HepG2 (cell line): ENCODE data around the gene EIF4G2. TPM values are rescaled to one million over a fixed set of nuclear protein-coding genes. Genes with fewer than 3 reads are reported as not detected.
A peak's percentile ranks its signal among the peaks of the same experiment; 100 is the strongest.

Experiments used
- AKAP8 ChIP-seq: sonication (generic); formaldehyde crosslinking; IDR thresholded peaks from 2 replicates; pipeline ENCODE4 v1.5.1; 2020; ENCODE audit warnings: mild to moderate bottlenecking, missing genetic modification reagents
- BCL3 ChIP-seq: sonication (generic); formaldehyde crosslinking; IDR thresholded peaks from 2 replicates; pipeline ENCODE4 v1.5.1; 2020; ENCODE audit warnings: mild to moderate bottlenecking, missing genetic modification reagents, moderate library complexity
- EP300 ChIP-seq, 3 experiments: sonication (generic) in 1 of 3; formaldehyde crosslinking in 1 of 3; IDR thresholded peaks; 2 replicates each; pipeline versions ENCODE4 v1.5.1 to v1.6.1; 2011 to 2020; ENCODE audit warnings: low read depth in 2 of 3, low read length in 2 of 3, borderline replicate concordance in 1 of 3, improper control_type of control experiment in 1 of 3, mild to moderate bottlenecking in 1 of 3, missing genetic modification reagents in 1 of 3, moderate library complexity in 1 of 3
- GLI4 ChIP-seq: sonication (generic); formaldehyde crosslinking; IDR thresholded peaks from 2 replicates; pipeline ENCODE4 v1.5.1; 2020; ENCODE audit warnings: missing genetic modification reagents, mild to moderate bottlenecking, moderate library complexity, borderline replicate concordance
- HDAC2 ChIP-seq: sonication (generic); formaldehyde crosslinking; IDR thresholded peaks from 2 replicates; pipeline ENCODE4 v1.4.0; 2020; ENCODE audit warnings: missing genetic modification reagents
- HDAC6 ChIP-seq: fragments of 200-600 bp; sonication (generic); IDR thresholded peaks from 2 replicates; pipeline ENCODE4 v1.7.0; 2017; ENCODE audit warnings: mild to moderate bottlenecking, antibody characterized with exemption, low read length, low read depth
- IKZF5 ChIP-seq: IDR thresholded peaks from 2 replicates; pipeline ENCODE4 v1.6.1; 2018; ENCODE audit warnings: missing genetic modification reagents, mild to moderate bottlenecking, missing compliant biosample characterization
- JUN ChIP-seq: sonication (generic); formaldehyde crosslinking; IDR thresholded peaks from 2 replicates; pipeline ENCODE4 v1.4.0; 2020; ENCODE audit warnings: mild to moderate bottlenecking, missing genetic modification reagents
- KAT2B ChIP-seq: fragments of 150-350 bp; IDR thresholded peaks from 2 replicates; pipeline ENCODE4 v1.6.1; 2014; ENCODE audit warnings: low read depth, low read length, borderline replicate concordance
- KLF9 ChIP-seq: IDR thresholded peaks from 2 replicates; pipeline ENCODE4 v1.6.1; 2016; ENCODE audit warnings: low read depth
- MAZ ChIP-seq, 2 experiments: sonication (generic) in 1 of 2; formaldehyde crosslinking in 1 of 2; IDR thresholded peaks; 2 replicates each; pipeline versions ENCODE4 v1.5.0 to v1.6.1; 2012 to 2020; ENCODE audit warnings: low read depth in 2 of 2, mild to moderate bottlenecking in 2 of 2, borderline replicate concordance in 1 of 2, improper control_type of control experiment in 1 of 2, low read length in 1 of 2, missing genetic modification reagents in 1 of 2, moderate library complexity in 1 of 2
- NFKB2 ChIP-seq: sonication (generic); formaldehyde crosslinking; IDR thresholded peaks from 2 replicates; pipeline ENCODE4 v1.4.0; 2020; ENCODE audit warnings: missing genetic modification reagents, borderline replicate concordance
- NR0B2 ChIP-seq: sonication (generic); formaldehyde crosslinking; IDR thresholded peaks from 2 replicates; pipeline ENCODE4 v1.4.0; 2020; ENCODE audit warnings: mild to moderate bottlenecking, missing genetic modification reagents
- RBFOX2 ChIP-seq: fragments of 200-400 bp; formaldehyde crosslinking; IDR thresholded peaks from 2 replicates; pipeline ENCODE4 v1.6.1; 2017; ENCODE audit warnings: low read depth, mild to moderate bottlenecking, low read length
- SATB2 ChIP-seq: sonication (generic); formaldehyde crosslinking; IDR thresholded peaks from 2 replicates; pipeline ENCODE4 v1.5.0; 2020; ENCODE audit warnings: missing genetic modification reagents
- SETDB1 ChIP-seq: sonication (generic); formaldehyde crosslinking; IDR thresholded peaks from 2 replicates; pipeline ENCODE4 v1.5.1; 2020; ENCODE audit warnings: missing genetic modification reagents, mild to moderate bottlenecking, borderline replicate concordance
- SRF ChIP-seq: IDR thresholded peaks from 2 replicates; pipeline ENCODE4 v1.6.1; 2011; ENCODE audit warnings: mild to moderate bottlenecking, low read depth, low read length, moderate library complexity
- ZFP1 ChIP-seq: IDR thresholded peaks from 2 replicates; pipeline ENCODE4 v1.6.1; 2016
- ZFX ChIP-seq: sonication (generic); formaldehyde crosslinking; IDR thresholded peaks from 2 replicates; pipeline ENCODE4 v1.4.0; 2020; ENCODE audit warnings: mild to moderate bottlenecking, low read depth, missing genetic modification reagents, moderate library complexity
- ZNF33A ChIP-seq: sonication (generic); formaldehyde crosslinking; IDR thresholded peaks from 2 replicates; pipeline ENCODE4 v1.5.1; 2020; ENCODE audit warnings: missing genetic modification reagents, mild to moderate bottlenecking, moderate library complexity, borderline replicate concordance
- ZNF576 ChIP-seq: sonication (generic); formaldehyde crosslinking; IDR thresholded peaks from 2 replicates; pipeline ENCODE4 v1.4.0; 2020; ENCODE audit warnings: mild to moderate bottlenecking, missing genetic modification reagents
- ZNF746 ChIP-seq: sonication (generic); formaldehyde crosslinking; IDR thresholded peaks from 2 replicates; pipeline ENCODE4 v1.8.0; 2022; ENCODE audit warnings: mild to moderate bottlenecking, missing genetic modification reagents
- ZNF749 ChIP-seq: sonication (generic); formaldehyde crosslinking; IDR thresholded peaks from 2 replicates; pipeline ENCODE4 v1.8.0; 2022; ENCODE audit warnings: mild to moderate bottlenecking, missing genetic modification reagents, moderate library complexity, borderline replicate concordance
- ZNF766 ChIP-seq: sonication (generic); formaldehyde crosslinking; IDR thresholded peaks from 2 replicates; pipeline ENCODE4 v1.5.0; 2020; ENCODE audit warnings: missing genetic modification reagents, borderline replicate concordance
- ZNF775 ChIP-seq: sonication (generic); formaldehyde crosslinking; IDR thresholded peaks from 2 replicates; pipeline ENCODE4 v1.4.0; 2020; ENCODE audit warnings: missing genetic modification reagents, mild to moderate bottlenecking, moderate library complexity, borderline replicate concordance
- ZNF816 ChIP-seq: sonication (generic); formaldehyde crosslinking; IDR thresholded peaks from 2 replicates; pipeline ENCODE4 v1.8.0; 2022; ENCODE audit warnings: missing genetic modification reagents, mild to moderate bottlenecking, borderline replicate concordance
- polyA plus RNA-seq, 8 experiments: library from polyadenylated mRNA; depleted of rRNA in 3 of 8; stranded (reverse) in 7 of 8; unstranded in 1 of 8; fragments of >200 nt; fragmentation: Illumina TruSeq in 4 of 8; extraction: Trizol in 4 of 8; gene quantifications; 2 replicates each; pipeline versions ENCODE4 v1.2.1 to v1.2.3, GENCODE V29; 2011 to 2016; ENCODE audit warnings: low read depth in 4 of 8, missing spikeins in 1 of 8, mixed read lengths in 1 of 8; ENCODE audit not compliant: insufficient read depth in 1 of 8
- total RNA-seq, 5 experiments: library from RNA; depleted of rRNA; stranded (reverse); fragments of >200 nt; fragmentation: Illumina TruSeq; extraction: Trizol; gene quantifications; 2 replicates each; pipeline ENCODE4 v1.2.3, GENCODE V29; 2016; ENCODE audit warnings: low read depth in 1 of 5

Gene EIF4G2
- total and polyA plus RNA-seq, 2 of the 13 experiments (the other 11 are each of a cell fraction or from before 2014, with no cell fraction given), result 362 to 546 TPM

GRCh38 chr11:10809373-10810160, 841 bp upstream of the EIF4G2 start (continued):
- no peak for TF ChIP-seq IKZF5 (CRISPR knock-in tag)
- TF ChIP-seq RBFOX2, result no peak
- no peak for TF ChIP-seq MAZ (IDR thresholded peaks at IDR 0.05; ENCODE audit: borderline replicate concordance, low read depth, low read length)
- TF ChIP-seq MAZ (CRISPR knock-in tag; IDR thresholded peaks at IDR 0.05; ENCODE audit: low read depth), result no peak
- TF ChIP-seq BCL3 (CRISPR knock-in tag), result no peak
- no peak for TF ChIP-seq JUN (CRISPR knock-in tag)
- no peak for TF ChIP-seq EP300 (IDR thresholded peaks at IDR 0.05; ENCODE audit: low read depth in 2 of 2, low read length in 2 of 2)
- TF ChIP-seq EP300 (CRISPR knock-in tag; IDR thresholded peaks at IDR 0.05; ENCODE audit: borderline replicate concordance), result no peak
- TF ChIP-seq HDAC2 (CRISPR knock-in tag), result peak; percentile 10; the same call in 1 of the 2 replicates
- TF ChIP-seq HDAC6, result no peak
- TF ChIP-seq ZNF33A, result peak; percentile 81; the same call in 1 of the 2 replicates
- no peak for TF ChIP-seq NR0B2
- TF ChIP-seq ZNF775 (CRISPR knock-in tag), result no peak
- TF ChIP-seq ZNF746 (CRISPR knock-in tag), result no peak
- TF ChIP-seq SATB2 (CRISPR knock-in tag), result no peak
- TF ChIP-seq AKAP8, result no peak; the same call in 1 of the 2 replicates
- peak; percentile 89; the same call in 1 of the 2 replicates for TF ChIP-seq ZNF816 (CRISPR knock-in tag)
- TF ChIP-seq SRF, result no peak
- no peak; the same call in 1 of the 2 replicates for TF ChIP-seq ZNF749
- TF ChIP-seq ZNF766 (CRISPR knock-in tag), result no peak; the same call in 1 of the 2 replicates
- peak; percentile 83; the same call in 1 of the 2 replicates for TF ChIP-seq ZFX (CRISPR knock-in tag)
- TF ChIP-seq ZFP1, result no peak
- no peak for TF ChIP-seq SETDB1 (CRISPR knock-in tag)
- TF ChIP-seq NFKB2 (CRISPR knock-in tag), result peak; percentile 7; the same call in 1 of the 2 replicates
- TF ChIP-seq ZNF576 (CRISPR knock-in tag), result no peak
- TF ChIP-seq KAT2B, result no peak
- TF ChIP-seq GLI4, result 0 out of 2 replicates have a peak, but pooled peaks have one; percentile 49
- TF ChIP-seq KLF9 (CRISPR knock-in tag), result no peak
